OCI-LY1 (cell line): ENCODE results near the gene GABBR2.

Source experiments
- EZH2 ChIP-seq: fragments of 200-600 bp; sonication (generic), shearing (Covaris generic); IDR thresholded peaks from 2 replicates; pipeline ENCODE4 v1.8.0; 2017; ENCODE audit warnings: borderline replicate concordance, mixed run types, mild to moderate bottlenecking, antibody characterized with exemption, low read length, moderate library complexity, mixed read lengths
- TF ChIP-seq, protein P1 (sequence below): fragments of 200-600 bp; sonication (generic), shearing (Covaris generic); IDR thresholded peaks from 2 replicates; pipeline ENCODE4 v1.5.1; 2017; ENCODE audit warnings: mild to moderate bottlenecking, antibody characterized with exemption, low read length, moderate library complexity, mixed read lengths

DNA sequence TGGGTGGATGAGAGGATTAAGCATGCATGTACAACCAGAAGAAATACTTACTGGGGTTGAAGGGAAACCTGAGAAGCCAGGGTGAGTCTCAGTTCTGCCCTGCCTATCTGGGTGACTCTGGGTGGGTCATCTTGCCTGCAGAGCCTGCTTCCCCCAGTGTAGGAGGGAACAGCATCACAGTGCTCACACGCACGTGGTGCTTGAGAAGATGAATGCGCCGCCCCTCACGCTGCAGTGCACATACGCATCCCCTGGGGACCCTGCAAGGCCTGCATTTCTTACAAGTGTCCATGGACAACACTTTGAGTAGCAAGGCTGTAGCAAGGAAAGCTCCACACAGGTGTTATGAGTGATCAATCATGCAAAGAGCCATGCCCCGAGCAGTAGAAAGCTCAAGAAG lies 18.7 kb upstream of the GABBR2 start:
- TF ChIP-seq, protein P1, sequence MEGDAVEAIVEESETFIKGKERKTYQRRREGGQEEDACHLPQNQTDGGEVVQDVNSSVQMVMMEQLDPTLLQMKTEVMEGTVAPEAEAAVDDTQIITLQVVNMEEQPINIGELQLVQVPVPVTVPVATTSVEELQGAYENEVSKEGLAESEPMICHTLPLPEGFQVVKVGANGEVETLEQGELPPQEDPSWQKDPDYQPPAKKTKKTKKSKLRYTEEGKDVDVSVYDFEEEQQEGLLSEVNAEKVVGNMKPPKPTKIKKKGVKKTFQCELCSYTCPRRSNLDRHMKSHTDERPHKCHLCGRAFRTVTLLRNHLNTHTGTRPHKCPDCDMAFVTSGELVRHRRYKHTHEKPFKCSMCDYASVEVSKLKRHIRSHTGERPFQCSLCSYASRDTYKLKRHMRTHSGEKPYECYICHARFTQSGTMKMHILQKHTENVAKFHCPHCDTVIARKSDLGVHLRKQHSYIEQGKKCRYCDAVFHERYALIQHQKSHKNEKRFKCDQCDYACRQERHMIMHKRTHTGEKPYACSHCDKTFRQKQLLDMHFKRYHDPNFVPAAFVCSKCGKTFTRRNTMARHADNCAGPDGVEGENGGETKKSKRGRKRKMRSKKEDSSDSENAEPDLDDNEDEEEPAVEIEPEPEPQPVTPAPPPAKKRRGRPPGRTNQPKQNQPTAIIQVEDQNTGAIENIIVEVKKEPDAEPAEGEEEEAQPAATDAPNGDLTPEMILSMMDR = no peak
- TF ChIP-seq EZH2 = no peak
